ENCODE data around the gene GYPB.
"Not testable (repeated sequence)": the region's sequence is repeated elsewhere in the genome, so short reads cannot be mapped to it uniquely, and the experiment has no call there.

DNA sequence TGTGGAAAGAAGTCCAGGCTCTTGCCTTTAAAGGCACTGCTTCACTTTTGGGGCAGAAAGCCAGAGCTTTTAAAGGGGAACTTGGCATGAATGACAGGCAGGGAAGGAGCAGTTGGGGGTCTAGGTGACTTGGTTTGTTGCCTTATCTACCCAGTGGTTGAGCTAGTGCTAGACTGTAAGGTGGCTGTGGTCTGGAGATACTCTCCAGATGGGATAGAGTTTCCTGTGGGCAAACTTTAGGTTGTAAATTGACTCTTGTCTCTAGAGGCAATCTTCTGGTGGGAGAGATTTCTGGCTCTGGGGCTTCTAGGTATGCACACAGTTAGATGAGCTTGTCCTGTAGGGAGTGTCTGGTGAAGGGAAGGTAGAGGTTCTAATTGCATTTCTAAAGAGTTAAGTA, 43.7 kb downstream of the GYPB start:
- TF ChIP-seq, protein P1, sequence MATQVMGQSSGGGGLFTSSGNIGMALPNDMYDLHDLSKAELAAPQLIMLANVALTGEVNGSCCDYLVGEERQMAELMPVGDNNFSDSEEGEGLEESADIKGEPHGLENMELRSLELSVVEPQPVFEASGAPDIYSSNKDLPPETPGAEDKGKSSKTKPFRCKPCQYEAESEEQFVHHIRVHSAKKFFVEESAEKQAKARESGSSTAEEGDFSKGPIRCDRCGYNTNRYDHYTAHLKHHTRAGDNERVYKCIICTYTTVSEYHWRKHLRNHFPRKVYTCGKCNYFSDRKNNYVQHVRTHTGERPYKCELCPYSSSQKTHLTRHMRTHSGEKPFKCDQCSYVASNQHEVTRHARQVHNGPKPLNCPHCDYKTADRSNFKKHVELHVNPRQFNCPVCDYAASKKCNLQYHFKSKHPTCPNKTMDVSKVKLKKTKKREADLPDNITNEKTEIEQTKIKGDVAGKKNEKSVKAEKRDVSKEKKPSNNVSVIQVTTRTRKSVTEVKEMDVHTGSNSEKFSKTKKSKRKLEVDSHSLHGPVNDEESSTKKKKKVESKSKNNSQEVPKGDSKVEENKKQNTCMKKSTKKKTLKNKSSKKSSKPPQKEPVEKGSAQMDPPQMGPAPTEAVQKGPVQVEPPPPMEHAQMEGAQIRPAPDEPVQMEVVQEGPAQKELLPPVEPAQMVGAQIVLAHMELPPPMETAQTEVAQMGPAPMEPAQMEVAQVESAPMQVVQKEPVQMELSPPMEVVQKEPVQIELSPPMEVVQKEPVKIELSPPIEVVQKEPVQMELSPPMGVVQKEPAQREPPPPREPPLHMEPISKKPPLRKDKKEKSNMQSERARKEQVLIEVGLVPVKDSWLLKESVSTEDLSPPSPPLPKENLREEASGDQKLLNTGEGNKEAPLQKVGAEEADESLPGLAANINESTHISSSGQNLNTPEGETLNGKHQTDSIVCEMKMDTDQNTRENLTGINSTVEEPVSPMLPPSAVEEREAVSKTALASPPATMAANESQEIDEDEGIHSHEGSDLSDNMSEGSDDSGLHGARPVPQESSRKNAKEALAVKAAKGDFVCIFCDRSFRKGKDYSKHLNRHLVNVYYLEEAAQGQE (IDR thresholded peaks at IDR 0.05; ENCODE audit: insufficient replicate concordance, low read depth): not testable (repeated sequence)
- TF ChIP-seq, protein P2, sequence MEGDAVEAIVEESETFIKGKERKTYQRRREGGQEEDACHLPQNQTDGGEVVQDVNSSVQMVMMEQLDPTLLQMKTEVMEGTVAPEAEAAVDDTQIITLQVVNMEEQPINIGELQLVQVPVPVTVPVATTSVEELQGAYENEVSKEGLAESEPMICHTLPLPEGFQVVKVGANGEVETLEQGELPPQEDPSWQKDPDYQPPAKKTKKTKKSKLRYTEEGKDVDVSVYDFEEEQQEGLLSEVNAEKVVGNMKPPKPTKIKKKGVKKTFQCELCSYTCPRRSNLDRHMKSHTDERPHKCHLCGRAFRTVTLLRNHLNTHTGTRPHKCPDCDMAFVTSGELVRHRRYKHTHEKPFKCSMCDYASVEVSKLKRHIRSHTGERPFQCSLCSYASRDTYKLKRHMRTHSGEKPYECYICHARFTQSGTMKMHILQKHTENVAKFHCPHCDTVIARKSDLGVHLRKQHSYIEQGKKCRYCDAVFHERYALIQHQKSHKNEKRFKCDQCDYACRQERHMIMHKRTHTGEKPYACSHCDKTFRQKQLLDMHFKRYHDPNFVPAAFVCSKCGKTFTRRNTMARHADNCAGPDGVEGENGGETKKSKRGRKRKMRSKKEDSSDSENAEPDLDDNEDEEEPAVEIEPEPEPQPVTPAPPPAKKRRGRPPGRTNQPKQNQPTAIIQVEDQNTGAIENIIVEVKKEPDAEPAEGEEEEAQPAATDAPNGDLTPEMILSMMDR (IDR thresholded peaks at IDR 0.05; ENCODE audit: insufficient read depth, low read length): not testable (repeated sequence)

Measured in HL-60 (cell line).